ENCODE data around the gene S100A6. TPM values are rescaled to one million over a fixed set of nuclear protein-coding genes. Genes with fewer than 3 reads are reported as not detected.

S100A6 gene
- total RNA-seq, 1 experiment from 2014 or later = 1,633 TPM

GRCh38 chr1:153490272-153491051, 45.3 kb downstream of the S100A6 start (continued):
- TF ChIP-seq, protein P1, sequence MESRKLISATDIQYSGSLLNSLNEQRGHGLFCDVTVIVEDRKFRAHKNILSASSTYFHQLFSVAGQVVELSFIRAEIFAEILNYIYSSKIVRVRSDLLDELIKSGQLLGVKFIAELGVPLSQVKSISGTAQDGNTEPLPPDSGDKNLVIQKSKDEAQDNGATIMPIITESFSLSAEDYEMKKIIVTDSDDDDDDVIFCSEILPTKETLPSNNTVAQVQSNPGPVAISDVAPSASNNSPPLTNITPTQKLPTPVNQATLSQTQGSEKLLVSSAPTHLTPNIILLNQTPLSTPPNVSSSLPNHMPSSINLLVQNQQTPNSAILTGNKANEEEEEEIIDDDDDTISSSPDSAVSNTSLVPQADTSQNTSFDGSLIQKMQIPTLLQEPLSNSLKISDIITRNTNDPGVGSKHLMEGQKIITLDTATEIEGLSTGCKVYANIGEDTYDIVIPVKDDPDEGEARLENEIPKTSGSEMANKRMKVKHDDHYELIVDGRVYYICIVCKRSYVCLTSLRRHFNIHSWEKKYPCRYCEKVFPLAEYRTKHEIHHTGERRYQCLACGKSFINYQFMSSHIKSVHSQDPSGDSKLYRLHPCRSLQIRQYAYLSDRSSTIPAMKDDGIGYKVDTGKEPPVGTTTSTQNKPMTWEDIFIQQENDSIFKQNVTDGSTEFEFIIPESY (IDR thresholded peaks at IDR 0.05; ENCODE audit: extremely low read depth, insufficient replicate concordance, low read length) = no peak
- TF ChIP-seq MAX (IDR thresholded peaks at IDR 0.05) (peak; percentile 47), CBX3 (IDR thresholded peaks at IDR 0.05; ENCODE audit: low read depth) (no peak), EZH2phosphoT487 (IDR thresholded peaks at IDR 0.05; ENCODE audit: borderline replicate concordance) (no peak), ZFX (IDR thresholded peaks at IDR 0.05) (no peak), SIN3A (IDR thresholded peaks at IDR 0.05; ENCODE audit: low read depth) (peak; percentile 67; the same call in 1 of the 2 replicates), SRF (IDR thresholded peaks at IDR 0.05; ENCODE audit: low read depth) (no peak), POLR2AphosphoS5 (IDR thresholded peaks at IDR 0.05; ENCODE audit: low read depth, low read length) (no peak)

DNA sequence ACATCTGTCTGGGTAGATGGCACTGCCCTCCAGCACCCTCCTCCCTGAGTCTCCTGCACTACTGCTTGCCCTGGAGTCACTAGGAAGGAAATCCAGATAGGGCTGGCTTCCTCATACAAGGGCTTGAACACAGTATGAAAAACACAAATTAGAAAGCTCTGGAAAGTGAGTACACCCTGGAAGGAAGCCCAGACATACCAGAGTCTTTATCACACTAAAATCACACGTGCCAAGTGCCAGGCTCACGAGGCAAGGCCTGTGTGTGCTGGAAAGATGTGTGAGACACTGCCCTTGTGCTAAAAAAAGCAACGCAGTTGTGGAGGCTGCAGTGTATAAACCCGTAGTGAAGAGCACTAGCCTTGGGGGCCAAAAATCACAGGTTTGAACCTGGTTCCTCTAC, 47.1 kb downstream of the S100A6 start:
- H3K79me2 ChIP-seq (ENCODE audit: insufficient read depth, low read length) = no peaks in the 10 kb centered on the region
- no peaks in the 10 kb centered on the region for H4K20me1 ChIP-seq (ENCODE audit: insufficient read depth)
- CTCF ChIA-PET = interaction anchor here (1.0 kb wide), 1 partner anchor 137 kb away, joined by 3 read pairs; no protein-coding TSS in a partner anchor
- BruUV-seq (replicated peaks) = no TSS peak
- no peak for DNase-seq (ENCODE audit: low read depth, low spot score)
- no peak for ATAC-seq
- H3K4me2 ChIP-seq (ENCODE audit: low read length) = no peak overlapping the region
- no peak overlapping the region for H3K9ac ChIP-seq (ENCODE audit: low read length)
- no peaks in the 10 kb centered on the region for H3K9me2 ChIP-seq (ENCODE audit: insufficient read depth)
- H3K27ac ChIP-seq (ENCODE audit: low read depth, low read length) = no peak overlapping the region
- no peaks in the 10 kb centered on the region; the same call in 1 of the 2 replicates for H3K27me3 ChIP-seq (ENCODE audit: insufficient read depth, low read length)
- no peak overlapping the region for H3K4me3 ChIP-seq (replicated peaks in 1 of 2; ENCODE audit: low read depth in 1 of 2, low read length in 2 of 2)
- no peak overlapping the region for H2AFZ ChIP-seq (ENCODE audit: low read depth, low read length, poor library complexity, severe bottlenecking)
- intact Hi-C loops (cut with micrococcal nuclease) = no loop called here
- TF ChIP-seq MAX (IDR thresholded peaks at IDR 0.05) = no peak
- no peak for TF ChIP-seq ELF1 (IDR thresholded peaks at IDR 0.05; ENCODE audit: borderline replicate concordance, low read depth)
- no peak for TF ChIP-seq ZFX (IDR thresholded peaks at IDR 0.05)
- TF ChIP-seq EZH2 (IDR thresholded peaks at IDR 0.05) = no peak
- TF ChIP-seq, protein P2, sequence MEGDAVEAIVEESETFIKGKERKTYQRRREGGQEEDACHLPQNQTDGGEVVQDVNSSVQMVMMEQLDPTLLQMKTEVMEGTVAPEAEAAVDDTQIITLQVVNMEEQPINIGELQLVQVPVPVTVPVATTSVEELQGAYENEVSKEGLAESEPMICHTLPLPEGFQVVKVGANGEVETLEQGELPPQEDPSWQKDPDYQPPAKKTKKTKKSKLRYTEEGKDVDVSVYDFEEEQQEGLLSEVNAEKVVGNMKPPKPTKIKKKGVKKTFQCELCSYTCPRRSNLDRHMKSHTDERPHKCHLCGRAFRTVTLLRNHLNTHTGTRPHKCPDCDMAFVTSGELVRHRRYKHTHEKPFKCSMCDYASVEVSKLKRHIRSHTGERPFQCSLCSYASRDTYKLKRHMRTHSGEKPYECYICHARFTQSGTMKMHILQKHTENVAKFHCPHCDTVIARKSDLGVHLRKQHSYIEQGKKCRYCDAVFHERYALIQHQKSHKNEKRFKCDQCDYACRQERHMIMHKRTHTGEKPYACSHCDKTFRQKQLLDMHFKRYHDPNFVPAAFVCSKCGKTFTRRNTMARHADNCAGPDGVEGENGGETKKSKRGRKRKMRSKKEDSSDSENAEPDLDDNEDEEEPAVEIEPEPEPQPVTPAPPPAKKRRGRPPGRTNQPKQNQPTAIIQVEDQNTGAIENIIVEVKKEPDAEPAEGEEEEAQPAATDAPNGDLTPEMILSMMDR (IDR thresholded peaks at IDR 0.05 in 2 of 3, conservative IDR thresholded peaks at IDR 0.05 in 1 of 3; ENCODE audit: borderline replicate concordance in 1 of 3, insufficient read depth in 1 of 3, low read depth in 2 of 3, low read length in 2 of 3) = no peak
- TF ChIP-seq SIN3A (IDR thresholded peaks at IDR 0.05; ENCODE audit: low read depth) = no peak
- TF ChIP-seq FOSL1 (IDR thresholded peaks at IDR 0.05; ENCODE audit: low read depth) = no peak
- H3K9me3 ChIP-seq (ENCODE audit: control insufficient read depth in 1 of 2, insufficient read depth in 1 of 2, low read depth in 1 of 2, low read length in 2 of 2) = no peaks in the 10 kb centered on the region
- POLR2A ChIA-PET = no interaction called here
- H3K36me3 ChIP-seq (ENCODE audit: control insufficient read depth in 1 of 2, insufficient read depth in 2 of 2, low read length in 2 of 2) = no peaks in the 10 kb centered on the region
- H3K4me1 ChIP-seq (ENCODE audit: control insufficient read depth in 1 of 2, insufficient read depth in 2 of 2, low read length in 2 of 2) = peaks cover 3 to 24% of the 10 kb centered on the region in 2 experiments; a peak in 3 of 4 replicates
- RAD21 ChIA-PET (ENCODE audit: low non-redundant PET in 1 of 2, low total read pairs in 2 of 2, uncharacterized antibody in 2 of 2, unreplicated experiment in 2 of 2) = no interaction called here

Measured in HCT116 (cell line).